ENCODE measurements around the gene PDE7B. TPM values are rescaled to one million over a fixed set of nuclear protein-coding genes. Genes with fewer than 3 reads are reported as not detected.
A peak's percentile ranks its signal among the peaks of the same experiment; 100 is the strongest.

PDE7B gene
- total and polyA plus RNA-seq, 2 donors (not counting 1 experiment from before 2014, with no cell fraction given): 2.6 to 7.5 TPM

GRCh38 chr6:136037242-136037875, 185.9 kb downstream of the PDE7B start:
- Mint-ChIP-seq H3K4me3 (peak overlapping the region; percentile 24), H3K27ac (no peak overlapping the region), H3K9me3 (ENCODE audit: insufficient read depth) (no peaks in the 10 kb centered on the region), H3K4me1 (peaks cover 9% of the 10 kb centered on the region), H3K27me3 (peaks cover 4% of the 10 kb centered on the region)
- Histone ChIP-seq H3K4me3 (ENCODE audit: control extremely low read depth in 1 of 5, extremely low read depth in 1 of 5, insufficient read depth in 1 of 5, low read depth in 2 of 5, low read length in 4 of 5) (no peak overlapping the region), H4K20me1 (ENCODE audit: control insufficient read depth, insufficient read depth, low read length, poor library complexity, severe bottlenecking) (no peaks in the 10 kb centered on the region), H3K4me2 (replicated peaks; ENCODE audit: low read depth, low read length, poor library complexity, severe bottlenecking) (peak overlapping the region; percentile 31), H2AFZ (ENCODE audit: insufficient read depth, low read depth, low read length, poor library complexity, severe bottlenecking) (no peak overlapping the region), H3K4me1 (ENCODE audit: control insufficient read depth in 2 of 2, insufficient read depth in 2 of 2, low read length in 2 of 2) (peaks cover 8 to 10% of the 10 kb centered on the region in 2 donors), H3K9me3 (ENCODE audit: control extremely low read depth in 1 of 3, control insufficient read depth in 2 of 3, insufficient read depth in 1 of 3, low read length in 2 of 3) (no peaks in the 10 kb centered on the region), H3K27me3 (replicated peaks in 1 of 4; ENCODE audit: control extremely low read depth in 1 of 4, control insufficient read depth in 3 of 4, insufficient read depth in 4 of 4, low read length in 3 of 4) (no peaks in the 10 kb centered on the region), H3K36me3 (replicated peaks in 1 of 2; ENCODE audit: control extremely low read depth in 1 of 2, control insufficient read depth in 1 of 2, extremely low read depth in 1 of 2, insufficient read depth in 2 of 2, low read length in 1 of 2) (no peaks in the 10 kb centered on the region), H3K27ac (ENCODE audit: low read length in 2 of 2) (no peak overlapping the region), H3K79me2 (ENCODE audit: control insufficient read depth, insufficient read depth, low read length) (no peaks in the 10 kb centered on the region), H3K9ac (ENCODE audit: low read length) (no peak overlapping the region)
- intact Hi-C loops (cut with micrococcal nuclease): loop anchor here (10.0 kb wide), 1 partner anchor 363 kb away; no protein-coding TSS in a partner anchor
- POLR2A ChIA-PET: no interaction called here
- DNase-seq: peak; percentile 28
- TF ChIP-seq EZH2 (IDR thresholded peaks at IDR 0.05; ENCODE audit: borderline replicate concordance, insufficient read depth, low read depth, low read length, poor library complexity, severe bottlenecking) (no peak), CTCF (IDR thresholded peaks at IDR 0.05) (no peak)
- 96% methylated on average over 5 of the region's 8 CpGs for WGBS (ENCODE audit: insufficient coverage)
- peak; percentile 65 for ATAC-seq (ENCODE audit: low read depth)
- CTCF ChIA-PET: no interaction called here

GRCh38 chr6:136037876-136038460, 186.5 kb downstream of the PDE7B start:
- Mint-ChIP-seq H3K27ac (no peak overlapping the region), H3K4me3 (peak overlapping the region; percentile 24), H3K4me1 (peaks cover 9% of the 10 kb centered on the region), H3K27me3 (peaks cover 4% of the 10 kb centered on the region), H3K9me3 (ENCODE audit: insufficient read depth) (no peaks in the 10 kb centered on the region)
- DNase-seq: no peak
- TF ChIP-seq EZH2 (IDR thresholded peaks at IDR 0.05; ENCODE audit: borderline replicate concordance, insufficient read depth, low read depth, low read length, poor library complexity, severe bottlenecking) (no peak), CTCF (IDR thresholded peaks at IDR 0.05) (no peak)
- intact Hi-C loops (cut with micrococcal nuclease): loop anchor here (10.0 kb wide), 1 partner anchor 363 kb away; no protein-coding TSS in a partner anchor
- Histone ChIP-seq H3K4me3 (ENCODE audit: control extremely low read depth in 1 of 5, extremely low read depth in 1 of 5, insufficient read depth in 1 of 5, low read depth in 2 of 5, low read length in 4 of 5) (no peak overlapping the region), H3K4me2 (replicated peaks; ENCODE audit: low read depth, low read length, poor library complexity, severe bottlenecking) (peak overlapping the region; percentile 31), H3K9ac (ENCODE audit: low read length) (no peak overlapping the region), H3K9me3 (ENCODE audit: control extremely low read depth in 1 of 3, control insufficient read depth in 2 of 3, insufficient read depth in 1 of 3, low read length in 2 of 3) (no peaks in the 10 kb centered on the region), H3K36me3 (replicated peaks in 1 of 2; ENCODE audit: control extremely low read depth in 1 of 2, control insufficient read depth in 1 of 2, extremely low read depth in 1 of 2, insufficient read depth in 2 of 2, low read length in 1 of 2) (no peaks in the 10 kb centered on the region), H3K79me2 (ENCODE audit: control insufficient read depth, insufficient read depth, low read length) (no peaks in the 10 kb centered on the region), H4K20me1 (ENCODE audit: control insufficient read depth, insufficient read depth, low read length, poor library complexity, severe bottlenecking) (no peaks in the 10 kb centered on the region), H3K4me1 (ENCODE audit: control insufficient read depth in 2 of 2, insufficient read depth in 2 of 2, low read length in 2 of 2) (peaks cover 8 to 10% of the 10 kb centered on the region in 2 donors), H3K27me3 (replicated peaks in 1 of 4; ENCODE audit: control extremely low read depth in 1 of 4, control insufficient read depth in 3 of 4, insufficient read depth in 4 of 4, low read length in 3 of 4) (no peaks in the 10 kb centered on the region), H3K27ac (ENCODE audit: low read length in 2 of 2) (no peak overlapping the region), H2AFZ (ENCODE audit: insufficient read depth, low read depth, low read length, poor library complexity, severe bottlenecking) (no peak overlapping the region)
- POLR2A ChIA-PET: no interaction called here
- CTCF ChIA-PET: no interaction called here
- ATAC-seq (ENCODE audit: low read depth): no peak
- 50% methylated on average over 13 of the region's 13 CpGs for WGBS (ENCODE audit: insufficient coverage)
